Measurements from ENCODE around the gene UROS.

The UROS gene

GRCh38 chr10:125756196-125756595 is 66.9 kb downstream of the UROS start:
- no peaks in the 10 kb centered on the region for H3K9me3 Mint-ChIP-seq
- no peak overlapping the region for H3K4me3 Mint-ChIP-seq
- TF ChIP-seq CTCF (IDR thresholded peaks at IDR 0.05; ENCODE audit: unreplicated experiment in 3 of 3): no peak
- peaks cover 4% of the 10 kb centered on the region for H3K4me1 Mint-ChIP-seq
- H3K36me3 Mint-ChIP-seq (ENCODE audit: low read depth): peaks cover 79% of the 10 kb centered on the region
- H3K27ac Mint-ChIP-seq: no peak overlapping the region
- no peaks in the 10 kb centered on the region for H3K27me3 Mint-ChIP-seq (ENCODE audit: low read depth)

GRCh38 chr10:125747417-125747816 is 75.6 kb downstream of the UROS start:
- H3K4me3 Mint-ChIP-seq: no peak overlapping the region
- no peaks in the 10 kb centered on the region for H3K27me3 Mint-ChIP-seq (ENCODE audit: low read depth)
- no peak for TF ChIP-seq CTCF (IDR thresholded peaks at IDR 0.05; ENCODE audit: unreplicated experiment in 3 of 3)
- H3K36me3 Mint-ChIP-seq (ENCODE audit: low read depth): peaks cover 87% of the 10 kb centered on the region
- H3K4me1 Mint-ChIP-seq: no peaks in the 10 kb centered on the region
- H3K27ac Mint-ChIP-seq: no peak overlapping the region
- no peaks in the 10 kb centered on the region for H3K9me3 Mint-ChIP-seq

- Mint-ChIP-seq H3K4me1 (no peaks in the 10 kb centered on the region), H3K9me3 (no peaks in the 10 kb centered on the region), H3K27me3 (ENCODE audit: low read depth) (no peaks in the 10 kb centered on the region), H3K4me3 (no peak overlapping the region), H3K27ac (no peak overlapping the region), H3K36me3 (ENCODE audit: low read depth) (peaks cover 85% of the 10 kb centered on the region)
- TF ChIP-seq CTCF (IDR thresholded peaks at IDR 0.05; ENCODE audit: unreplicated experiment in 3 of 3): no peak
Measured at GRCh38 chr10:125744909-125745308, 78.1 kb downstream of the UROS start.

- H3K27ac Mint-ChIP-seq: no peak overlapping the region
- no peak overlapping the region for H3K4me3 Mint-ChIP-seq
- H3K4me1 Mint-ChIP-seq: no peaks in the 10 kb centered on the region
- peaks cover 85% of the 10 kb centered on the region for H3K36me3 Mint-ChIP-seq (ENCODE audit: low read depth)
- H3K27me3 Mint-ChIP-seq (ENCODE audit: low read depth): no peaks in the 10 kb centered on the region
- no peaks in the 10 kb centered on the region for H3K9me3 Mint-ChIP-seq
- peak in 2 of 3 experiments; percentile 32 to 42 for TF ChIP-seq CTCF (IDR thresholded peaks at IDR 0.05; ENCODE audit: unreplicated experiment in 3 of 3)
Measured at GRCh38 chr10:125742465-125742864, 80.6 kb downstream of the UROS start.

- H3K9me3 Mint-ChIP-seq: no peaks in the 10 kb centered on the region
- no peak overlapping the region for H3K4me3 Mint-ChIP-seq
Measured at GRCh38 chr10:125739994-125740679, 82.9 kb downstream of the UROS start.

More at GRCh38 chr10:125739994-125740679, 82.9 kb downstream of the UROS start:
- no peak for TF ChIP-seq CTCF (IDR thresholded peaks at IDR 0.05; ENCODE audit: unreplicated experiment in 3 of 3)
- Mint-ChIP-seq H3K4me1 (no peaks in the 10 kb centered on the region), H3K27me3 (ENCODE audit: low read depth) (no peaks in the 10 kb centered on the region), H3K27ac (no peak overlapping the region), H3K36me3 (ENCODE audit: low read depth) (peaks cover 86% of the 10 kb centered on the region)
